ENCODE data around the gene GP1BB.

DNA sequence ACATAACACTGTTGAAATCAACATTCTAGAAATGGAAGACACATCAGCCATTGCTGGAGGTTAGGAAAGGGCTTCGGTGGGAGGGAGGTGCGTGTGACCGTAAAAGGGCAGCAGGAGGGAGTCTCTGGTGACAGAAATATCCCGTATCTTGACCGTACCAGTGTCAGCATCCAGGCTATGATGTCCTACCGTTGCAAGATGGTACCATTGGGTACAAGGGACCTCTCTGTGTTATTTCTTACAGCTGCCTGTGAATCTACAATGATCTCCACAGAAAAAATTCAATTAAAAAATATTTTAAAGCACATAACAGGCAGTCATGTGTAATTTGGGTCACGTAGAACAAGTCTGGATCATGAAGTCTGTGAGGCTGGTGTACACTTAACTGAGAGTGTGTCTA lies 36.4 kb upstream of the GP1BB start:
- TF ChIP-seq EZH2phosphoT487 (IDR thresholded peaks at IDR 0.05; ENCODE audit: borderline replicate concordance, low read depth) (no peak), CTCF (IDR thresholded peaks at IDR 0.05) (no peak), USF1 (IDR thresholded peaks at IDR 0.05; ENCODE audit: borderline replicate concordance, low read depth) (no peak), IRF3 (IDR thresholded peaks at IDR 0.05; ENCODE audit: low read depth, low read length) (no peak), RAD21 (IDR thresholded peaks at IDR 0.05; ENCODE audit: low read length) (no peak), TAF1 (IDR thresholded peaks at IDR 0.05; ENCODE audit: borderline replicate concordance, low read depth, low read length) (no peak), EP300 (IDR thresholded peaks at IDR 0.05; ENCODE audit: borderline replicate concordance in 1 of 2, low read depth in 1 of 2, low read length in 1 of 2) (no peak), SMC3 (IDR thresholded peaks at IDR 0.05; ENCODE audit: low read depth, low read length) (no peak), POLR2AphosphoS5 (IDR thresholded peaks at IDR 0.05; ENCODE audit: low read depth, low read length) (no peak), USF2 (IDR thresholded peaks at IDR 0.05; ENCODE audit: borderline replicate concordance, low read depth, low read length) (no peak), GABPA (IDR thresholded peaks at IDR 0.05; ENCODE audit: low read depth) (no peak), MXI1 (IDR thresholded peaks at IDR 0.05; ENCODE audit: low read depth, low read length) (no peak)

Measured in SK-N-SH (cell line).